ENCODE results near the gene PRSS35. TPM values are rescaled to one million over a fixed set of nuclear protein-coding genes. Genes with fewer than 3 reads are reported as not detected.

PRSS35 gene
- total and polyA plus RNA-seq, 2 experiments from 2014 or later, result 1.7 to 2.1 TPM

DNA sequence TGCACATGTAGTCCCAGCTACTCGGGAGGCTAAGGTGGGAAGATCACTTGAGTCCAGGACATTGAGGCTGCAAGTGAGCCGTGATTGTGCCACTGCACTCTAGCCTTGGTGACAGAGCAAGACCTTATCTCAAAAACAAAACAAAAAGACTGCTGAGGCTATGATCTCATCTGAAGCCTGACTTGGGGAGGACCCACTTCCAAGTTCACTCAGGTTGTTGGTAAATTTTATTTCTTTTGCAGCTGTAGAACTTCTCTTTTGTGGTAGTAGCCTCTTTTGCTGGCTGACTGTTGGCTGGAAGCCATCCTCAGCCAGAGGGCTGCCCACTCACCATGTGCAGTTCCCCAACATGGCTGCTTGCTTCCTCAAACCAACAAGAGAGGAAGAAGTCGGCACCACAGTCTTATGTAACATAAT lies 44.7 kb upstream of the PRSS35 start:
- Histone ChIP-seq H3K79me2 (replicated peaks; ENCODE audit: insufficient read depth) (no peaks in the 10 kb centered on the region), H3K4me3 (no peak overlapping the region), H3K9me2 (ENCODE audit: insufficient read depth) (no peaks in the 10 kb centered on the region), H4K20me1 (replicated peaks; ENCODE audit: insufficient read depth) (no peaks in the 10 kb centered on the region), H3K27me3 (ENCODE audit: insufficient read depth) (peaks cover 24% of the 10 kb centered on the region), H2AFZ (no peak overlapping the region), H3K4me1 (ENCODE audit: insufficient read depth) (no peaks in the 10 kb centered on the region; the same call in 1 of the 2 replicates), H3K27ac (ENCODE audit: low read depth) (no peak overlapping the region), H3F3A (replicated peaks; ENCODE audit: low read depth) (no peaks in the 10 kb centered on the region), H3K36me3 (ENCODE audit: insufficient read depth) (no peaks in the 10 kb centered on the region), H3K4me2 (no peak overlapping the region)
- Mint-ChIP-seq H3K4me1 (peaks cover 6% of the 10 kb centered on the region; the same call in 2 of the 3 replicates), H3K27ac (no peak overlapping the region), H3K4me3 (no peak overlapping the region), H3K36me3 (ENCODE audit: low read depth) (no peaks in the 10 kb centered on the region), H3K9me3 (no peaks in the 10 kb centered on the region), H3K27me3 (ENCODE audit: insufficient read depth, low read depth, poor library complexity) (peaks cover 4% of the 10 kb centered on the region)
- no peak for DNase-seq (ENCODE audit: low spot score)
- no peak for TF ChIP-seq STAT1 (IDR thresholded peaks at IDR 0.05; ENCODE audit: unreplicated experiment)
- no peak for TF ChIP-seq ZNF114 (CRISPR knock-in tag; IDR thresholded peaks at IDR 0.05)
- no peak for TF ChIP-seq EZH2phosphoT487 (IDR thresholded peaks at IDR 0.05; ENCODE audit: unreplicated experiment)
- TF ChIP-seq, protein P1, sequence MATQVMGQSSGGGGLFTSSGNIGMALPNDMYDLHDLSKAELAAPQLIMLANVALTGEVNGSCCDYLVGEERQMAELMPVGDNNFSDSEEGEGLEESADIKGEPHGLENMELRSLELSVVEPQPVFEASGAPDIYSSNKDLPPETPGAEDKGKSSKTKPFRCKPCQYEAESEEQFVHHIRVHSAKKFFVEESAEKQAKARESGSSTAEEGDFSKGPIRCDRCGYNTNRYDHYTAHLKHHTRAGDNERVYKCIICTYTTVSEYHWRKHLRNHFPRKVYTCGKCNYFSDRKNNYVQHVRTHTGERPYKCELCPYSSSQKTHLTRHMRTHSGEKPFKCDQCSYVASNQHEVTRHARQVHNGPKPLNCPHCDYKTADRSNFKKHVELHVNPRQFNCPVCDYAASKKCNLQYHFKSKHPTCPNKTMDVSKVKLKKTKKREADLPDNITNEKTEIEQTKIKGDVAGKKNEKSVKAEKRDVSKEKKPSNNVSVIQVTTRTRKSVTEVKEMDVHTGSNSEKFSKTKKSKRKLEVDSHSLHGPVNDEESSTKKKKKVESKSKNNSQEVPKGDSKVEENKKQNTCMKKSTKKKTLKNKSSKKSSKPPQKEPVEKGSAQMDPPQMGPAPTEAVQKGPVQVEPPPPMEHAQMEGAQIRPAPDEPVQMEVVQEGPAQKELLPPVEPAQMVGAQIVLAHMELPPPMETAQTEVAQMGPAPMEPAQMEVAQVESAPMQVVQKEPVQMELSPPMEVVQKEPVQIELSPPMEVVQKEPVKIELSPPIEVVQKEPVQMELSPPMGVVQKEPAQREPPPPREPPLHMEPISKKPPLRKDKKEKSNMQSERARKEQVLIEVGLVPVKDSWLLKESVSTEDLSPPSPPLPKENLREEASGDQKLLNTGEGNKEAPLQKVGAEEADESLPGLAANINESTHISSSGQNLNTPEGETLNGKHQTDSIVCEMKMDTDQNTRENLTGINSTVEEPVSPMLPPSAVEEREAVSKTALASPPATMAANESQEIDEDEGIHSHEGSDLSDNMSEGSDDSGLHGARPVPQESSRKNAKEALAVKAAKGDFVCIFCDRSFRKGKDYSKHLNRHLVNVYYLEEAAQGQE (IDR thresholded peaks at IDR 0.05; ENCODE audit: unreplicated experiment), result no peak
- TF ChIP-seq NANOG (IDR thresholded peaks at IDR 0.05; ENCODE audit: borderline replicate concordance), result no peak
- TF ChIP-seq JUNB (IDR thresholded peaks at IDR 0.05; ENCODE audit: unreplicated experiment), result no peak
- TF ChIP-seq, protein P2, sequence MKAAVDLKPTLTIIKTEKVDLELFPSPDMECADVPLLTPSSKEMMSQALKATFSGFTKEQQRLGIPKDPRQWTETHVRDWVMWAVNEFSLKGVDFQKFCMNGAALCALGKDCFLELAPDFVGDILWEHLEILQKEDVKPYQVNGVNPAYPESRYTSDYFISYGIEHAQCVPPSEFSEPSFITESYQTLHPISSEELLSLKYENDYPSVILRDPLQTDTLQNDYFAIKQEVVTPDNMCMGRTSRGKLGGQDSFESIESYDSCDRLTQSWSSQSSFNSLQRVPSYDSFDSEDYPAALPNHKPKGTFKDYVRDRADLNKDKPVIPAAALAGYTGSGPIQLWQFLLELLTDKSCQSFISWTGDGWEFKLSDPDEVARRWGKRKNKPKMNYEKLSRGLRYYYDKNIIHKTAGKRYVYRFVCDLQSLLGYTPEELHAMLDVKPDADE (IDR thresholded peaks at IDR 0.05), result no peak
- TF ChIP-seq, protein P3, sequence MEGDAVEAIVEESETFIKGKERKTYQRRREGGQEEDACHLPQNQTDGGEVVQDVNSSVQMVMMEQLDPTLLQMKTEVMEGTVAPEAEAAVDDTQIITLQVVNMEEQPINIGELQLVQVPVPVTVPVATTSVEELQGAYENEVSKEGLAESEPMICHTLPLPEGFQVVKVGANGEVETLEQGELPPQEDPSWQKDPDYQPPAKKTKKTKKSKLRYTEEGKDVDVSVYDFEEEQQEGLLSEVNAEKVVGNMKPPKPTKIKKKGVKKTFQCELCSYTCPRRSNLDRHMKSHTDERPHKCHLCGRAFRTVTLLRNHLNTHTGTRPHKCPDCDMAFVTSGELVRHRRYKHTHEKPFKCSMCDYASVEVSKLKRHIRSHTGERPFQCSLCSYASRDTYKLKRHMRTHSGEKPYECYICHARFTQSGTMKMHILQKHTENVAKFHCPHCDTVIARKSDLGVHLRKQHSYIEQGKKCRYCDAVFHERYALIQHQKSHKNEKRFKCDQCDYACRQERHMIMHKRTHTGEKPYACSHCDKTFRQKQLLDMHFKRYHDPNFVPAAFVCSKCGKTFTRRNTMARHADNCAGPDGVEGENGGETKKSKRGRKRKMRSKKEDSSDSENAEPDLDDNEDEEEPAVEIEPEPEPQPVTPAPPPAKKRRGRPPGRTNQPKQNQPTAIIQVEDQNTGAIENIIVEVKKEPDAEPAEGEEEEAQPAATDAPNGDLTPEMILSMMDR (conservative IDR thresholded peaks at IDR 0.05; ENCODE audit: low read depth in 2 of 2), result no peak
- TF ChIP-seq, protein P4, sequence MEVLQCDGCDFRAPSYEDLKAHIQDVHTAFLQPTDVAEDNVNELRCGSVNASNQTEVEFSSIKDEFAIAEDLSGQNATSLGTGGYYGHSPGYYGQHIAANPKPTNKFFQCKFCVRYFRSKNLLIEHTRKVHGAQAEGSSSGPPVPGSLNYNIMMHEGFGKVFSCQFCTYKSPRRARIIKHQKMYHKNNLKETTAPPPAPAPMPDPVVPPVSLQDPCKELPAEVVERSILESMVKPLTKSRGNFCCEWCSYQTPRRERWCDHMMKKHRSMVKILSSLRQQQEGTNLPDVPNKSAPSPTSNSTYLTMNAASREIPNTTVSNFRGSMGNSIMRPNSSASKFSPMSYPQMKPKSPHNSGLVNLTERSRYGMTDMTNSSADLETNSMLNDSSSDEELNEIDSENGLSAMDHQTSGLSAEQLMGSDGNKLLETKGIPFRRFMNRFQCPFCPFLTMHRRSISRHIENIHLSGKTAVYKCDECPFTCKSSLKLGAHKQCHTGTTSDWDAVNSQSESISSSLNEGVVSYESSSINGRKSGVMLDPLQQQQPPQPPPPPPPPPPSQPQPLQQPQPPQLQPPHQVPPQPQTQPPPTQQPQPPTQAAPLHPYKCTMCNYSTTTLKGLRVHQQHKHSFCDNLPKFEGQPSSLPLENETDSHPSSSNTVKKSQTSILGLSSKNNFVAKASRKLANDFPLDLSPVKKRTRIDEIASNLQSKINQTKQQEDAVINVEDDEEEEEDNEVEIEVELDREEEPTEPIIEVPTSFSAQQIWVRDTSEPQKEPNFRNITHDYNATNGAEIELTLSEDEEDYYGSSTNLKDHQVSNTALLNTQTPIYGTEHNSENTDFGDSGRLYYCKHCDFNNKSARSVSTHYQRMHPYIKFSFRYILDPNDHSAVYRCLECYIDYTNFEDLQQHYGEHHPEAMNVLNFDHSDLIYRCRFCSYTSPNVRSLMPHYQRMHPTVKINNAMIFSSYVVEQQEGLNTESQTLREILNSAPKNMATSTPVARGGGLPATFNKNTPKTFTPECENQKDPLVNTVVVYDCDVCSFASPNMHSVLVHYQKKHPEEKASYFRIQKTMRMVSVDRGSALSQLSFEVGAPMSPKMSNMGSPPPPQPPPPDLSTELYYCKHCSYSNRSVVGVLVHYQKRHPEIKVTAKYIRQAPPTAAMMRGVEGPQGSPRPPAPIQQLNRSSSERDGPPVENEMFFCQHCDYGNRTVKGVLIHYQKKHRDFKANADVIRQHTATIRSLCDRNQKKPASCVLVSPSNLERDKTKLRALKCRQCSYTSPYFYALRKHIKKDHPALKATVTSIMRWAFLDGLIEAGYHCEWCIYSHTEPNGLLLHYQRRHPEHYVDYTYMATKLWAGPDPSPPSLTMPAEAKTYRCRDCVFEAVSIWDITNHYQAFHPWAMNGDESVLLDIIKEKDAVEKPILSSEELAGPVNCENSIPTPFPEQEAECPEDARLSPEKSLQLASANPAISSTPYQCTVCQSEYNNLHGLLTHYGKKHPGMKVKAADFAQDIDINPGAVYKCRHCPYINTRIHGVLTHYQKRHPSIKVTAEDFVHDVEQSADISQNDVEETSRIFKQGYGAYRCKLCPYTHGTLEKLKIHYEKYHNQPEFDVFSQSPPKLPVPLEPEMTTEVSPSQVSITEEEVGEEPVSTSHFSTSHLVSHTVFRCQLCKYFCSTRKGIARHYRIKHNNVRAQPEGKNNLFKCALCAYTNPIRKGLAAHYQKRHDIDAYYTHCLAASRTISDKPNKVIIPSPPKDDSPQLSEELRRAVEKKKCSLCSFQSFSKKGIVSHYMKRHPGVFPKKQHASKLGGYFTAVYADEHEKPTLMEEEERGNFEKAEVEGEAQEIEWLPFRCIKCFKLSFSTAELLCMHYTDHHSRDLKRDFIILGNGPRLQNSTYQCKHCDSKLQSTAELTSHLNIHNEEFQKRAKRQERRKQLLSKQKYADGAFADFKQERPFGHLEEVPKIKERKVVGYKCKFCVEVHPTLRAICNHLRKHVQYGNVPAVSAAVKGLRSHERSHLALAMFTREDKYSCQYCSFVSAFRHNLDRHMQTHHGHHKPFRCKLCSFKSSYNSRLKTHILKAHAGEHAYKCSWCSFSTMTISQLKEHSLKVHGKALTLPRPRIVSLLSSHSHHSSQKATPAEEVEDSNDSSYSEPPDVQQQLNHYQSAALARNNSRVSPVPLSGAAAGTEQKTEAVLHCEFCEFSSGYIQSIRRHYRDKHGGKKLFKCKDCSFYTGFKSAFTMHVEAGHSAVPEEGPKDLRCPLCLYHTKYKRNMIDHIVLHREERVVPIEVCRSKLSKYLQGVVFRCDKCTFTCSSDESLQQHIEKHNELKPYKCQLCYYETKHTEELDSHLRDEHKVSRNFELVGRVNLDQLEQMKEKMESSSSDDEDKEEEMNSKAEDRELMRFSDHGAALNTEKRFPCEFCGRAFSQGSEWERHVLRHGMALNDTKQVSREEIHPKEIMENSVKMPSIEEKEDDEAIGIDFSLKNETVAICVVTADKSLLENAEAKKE (CRISPR knock-in tag; IDR thresholded peaks at IDR 0.05), result no peak
- TF ChIP-seq EZH2 (IDR thresholded peaks at IDR 0.05; ENCODE audit: low read depth, unreplicated experiment), result no peak
- TF ChIP-seq CREB1 (CRISPR knock-in tag; IDR thresholded peaks at IDR 0.05; ENCODE audit: low read depth), result no peak
- no peak for ATAC-seq

Measured in GM23338 (cell line).